ENCODE data around the gene RAB39A. TPM values are rescaled to one million over a fixed set of nuclear protein-coding genes. Genes with fewer than 3 reads are reported as not detected.

The RAB39A gene
- total RNA-seq, 1 donor from 2014 or later, result 4.1 TPM

GRCh38 chr11:108008656-108009496 is 80.6 kb downstream of the RAB39A start, which contains the start of gene CUL5:
TSS of gene CUL5 (plus strand) at chr11:108008898. CDS start at chr11:108009349, 451 bp downstream.
- H3K4me1 Mint-ChIP-seq, result peaks cover 10% of the 10 kb centered on the region

DNA sequence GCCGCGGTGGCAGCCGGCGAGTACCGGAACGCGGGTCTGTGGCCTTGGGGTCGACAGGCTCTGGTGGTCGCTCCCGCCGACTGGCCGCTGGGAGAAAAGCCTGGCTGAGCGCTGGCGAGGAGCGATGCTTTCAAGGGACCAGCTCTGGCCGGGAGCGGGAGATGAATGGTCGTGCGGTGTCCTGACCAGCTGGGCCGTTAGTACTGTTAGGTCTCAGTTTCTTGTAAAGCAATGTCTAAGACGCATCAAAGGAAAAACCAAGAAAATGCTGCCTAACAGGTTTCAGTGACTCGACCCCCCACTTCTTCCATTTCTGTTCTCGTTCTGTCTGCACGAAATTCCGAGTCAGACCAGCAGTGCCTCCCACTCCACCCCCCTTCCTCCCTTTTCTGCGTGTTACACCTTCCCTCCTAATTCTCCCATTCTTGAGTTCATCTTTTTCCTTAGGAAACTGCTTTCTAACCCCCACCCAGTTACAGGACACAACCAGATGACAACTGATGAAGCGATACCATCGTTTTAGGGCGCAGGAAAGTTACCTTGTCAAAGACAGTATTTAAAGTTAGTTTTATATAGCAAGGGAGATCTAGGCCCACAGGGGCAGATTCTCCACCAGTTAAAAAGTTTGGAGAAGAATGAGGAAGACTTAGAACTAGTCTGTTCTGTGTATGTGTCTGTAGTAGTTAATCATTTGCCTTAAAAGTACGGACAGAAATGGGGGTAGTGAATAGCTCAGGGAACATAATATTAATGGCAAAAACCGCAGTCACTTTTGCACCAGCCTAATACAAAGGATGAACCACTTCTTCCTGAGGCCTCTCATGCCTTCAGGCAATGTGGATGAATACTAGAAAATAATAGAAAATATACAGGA is 81.5 kb downstream of the RAB39A start:
- POLR2A ChIA-PET, result interaction anchor here (0.6 to 1.9 kb wide), 10 partner anchors 10 to 442 kb away, joined by 3 to 9 read pairs (median 5); partner anchors contain the start of genes ATM, NPAT and RAB39A
- no peak for DNase-seq
- H3K4me1 Mint-ChIP-seq, result peaks cover 10% of the 10 kb centered on the region

More at GRCh38 chr11:108008656-108009496, 80.6 kb downstream of the RAB39A start, which contains the start of gene CUL5:
- ChIA-PET POLR2A (interaction anchor here (0.5 to 1.9 kb wide), 16 partner anchors 9 to 1935 kb away, joined by 3 to 9 read pairs (median 4); partner anchors contain the start of genes AASDHPPT, ATM, CWF19L2 and DDX10), CTCF (interaction anchor here (0.7 to 1.5 kb wide), 10 partner anchors 9 to 642 kb away, joined by 3 to 8 read pairs (median 4); no protein-coding TSS in a partner anchor)
- DNase-seq (peak; percentile 89), ATAC-seq (ENCODE audit: low read depth) (peak; percentile 87)
- intact Hi-C loops (cut with micrococcal nuclease), result loop anchor here (1.0 to 5.0 kb wide), 10 partner anchors 81 to 653 kb away; partner anchors contain the start of genes ACAT1, ALKBH8, ATM and C11orf65
- Mint-ChIP-seq H3K27ac (peak within 1 kb of the TSS; percentile 96), H3K9me3 (no peaks in the 10 kb centered on the region), H3K36me3 (ENCODE audit: low read depth) (peaks cover 17% of the 10 kb centered on the region), H3K27me3 (no peaks in the 10 kb centered on the region), H3K4me3 (peak within 1 kb of the TSS; percentile 99)
- TF ChIP-seq CTCF (IDR thresholded peaks at IDR 0.05), result no peak

DNA sequence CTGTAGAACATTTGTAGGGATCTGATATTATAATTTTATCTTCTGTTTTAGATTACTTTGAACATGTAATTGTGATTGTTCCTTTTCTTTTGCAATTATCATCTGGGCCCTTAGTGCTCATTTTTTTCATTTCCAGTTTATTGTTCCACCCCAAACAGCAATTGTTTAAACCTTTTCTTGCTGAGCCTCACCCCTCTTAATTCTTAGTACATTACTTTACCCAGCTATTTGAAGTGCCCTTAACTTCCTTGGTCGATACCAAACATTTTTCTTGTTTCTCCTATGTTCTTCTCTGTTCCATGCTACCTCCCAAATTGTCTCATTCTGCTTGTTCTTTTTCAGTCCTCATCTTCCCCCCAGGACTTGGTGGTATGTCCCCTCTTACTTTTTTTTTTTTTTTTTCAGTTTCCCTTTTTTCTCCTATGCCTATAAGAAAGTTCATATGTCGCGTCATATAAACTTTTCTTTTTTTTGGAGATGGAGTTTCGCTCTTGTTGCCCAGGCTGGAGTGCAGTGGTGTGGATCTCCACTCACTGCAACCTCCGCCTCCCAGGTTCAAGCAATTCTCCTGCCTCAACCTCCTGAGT is 84.0 kb downstream of the RAB39A start:
- H3K27ac Mint-ChIP-seq, result no peak overlapping the region
- no peak for TF ChIP-seq CTCF (IDR thresholded peaks at IDR 0.05)
- no peaks in the 10 kb centered on the region for H3K9me3 Mint-ChIP-seq
- no peak overlapping the region for H3K4me3 Mint-ChIP-seq
- POLR2A ChIA-PET, result no interaction called here
- no peaks in the 10 kb centered on the region for H3K27me3 Mint-ChIP-seq
- intact Hi-C loops (cut with micrococcal nuclease), result no loop called here
- peaks cover 34% of the 10 kb centered on the region for H3K36me3 Mint-ChIP-seq (ENCODE audit: low read depth)
- H3K4me1 Mint-ChIP-seq, result peaks cover 24% of the 10 kb centered on the region
- DNase-seq, result no peak
- ATAC-seq (ENCODE audit: low read depth), result no peak
- CTCF ChIA-PET, result no interaction called here

More for the DNA sequence above, 81.5 kb downstream of the RAB39A start:
- peak overlapping the region; percentile 99 for H3K4me3 Mint-ChIP-seq
- peak overlapping the region; percentile 96 for H3K27ac Mint-ChIP-seq
- peak; percentile 8 for ATAC-seq (ENCODE audit: low read depth)
- intact Hi-C loops (cut with micrococcal nuclease), result loop anchor here (1.0 to 5.0 kb wide), 7 partner anchors 81 to 653 kb away; partner anchors contain the start of genes ACAT1, ATM, C11orf65 and NPAT
- CTCF ChIA-PET, result interaction anchor here (0.8 to 1.5 kb wide), 5 partner anchors 11 to 228 kb away, joined by 3 to 8 read pairs (median 3); no protein-coding TSS in a partner anchor
- TF ChIP-seq CTCF (IDR thresholded peaks at IDR 0.05), result no peak
- peaks cover 17% of the 10 kb centered on the region for H3K36me3 Mint-ChIP-seq (ENCODE audit: low read depth)
- H3K27me3 Mint-ChIP-seq, result no peaks in the 10 kb centered on the region
- no peaks in the 10 kb centered on the region for H3K9me3 Mint-ChIP-seq

Other genes with a start within 250 kb of the RAB39A start
- not detected in 2 replicates for gene SLN, start 216.4 kb upstream of the RAB39A start, total RNA-seq
- 20.5 and 21.9 TPM in 2 replicates for gene SLC35F2, start 69.7 kb upstream of the RAB39A start, total RNA-seq
- 38.4 and 42.0 TPM in 2 replicates for gene CUL5, start 80.5 kb downstream of the RAB39A start, total RNA-seq
- gene ACAT1, start 193.1 kb downstream of the RAB39A start, total RNA-seq, result 50.1 and 51.1 TPM in 2 replicates